Erythroblast (primary cell): ENCODE measurements around the gene KAT2B.

Experiments used
- GATA1 ChIP-seq: IDR thresholded peaks from 2 replicates; pipeline ENCODE4 v1.6.1; 2011; ENCODE audit warnings: low read depth, mild to moderate bottlenecking, control low read depth, low read length, moderate library complexity
- POLR2A ChIP-seq: IDR thresholded peaks from 2 replicates; pipeline ENCODE4 v1.6.1; 2011; ENCODE audit warnings: mild to moderate bottlenecking, low read length

DNA sequence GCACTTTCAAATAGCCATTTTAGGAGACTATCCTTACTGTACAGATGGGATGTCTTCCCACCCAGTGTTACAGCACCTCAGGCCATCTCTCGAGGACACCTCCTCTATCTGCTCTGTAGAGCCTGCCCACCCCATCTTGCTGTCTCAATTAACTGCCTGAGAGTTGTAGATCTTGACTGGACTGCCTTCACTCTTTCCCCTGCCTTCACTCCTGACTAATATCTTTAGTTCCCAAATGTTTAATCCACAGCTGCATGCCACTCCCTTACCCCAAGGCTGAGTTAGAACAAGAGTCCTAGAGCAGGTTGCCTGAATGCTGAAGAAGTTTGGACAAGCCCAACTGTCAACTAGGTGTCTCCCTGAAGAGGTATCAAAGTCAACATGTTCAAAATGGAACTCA is 26.9 kb upstream of the KAT2B start:
- TF ChIP-seq POLR2A (no peak), GATA1 (no peak)
